ENCODE results near the gene IFI27L1.

- no peak for TF ChIP-seq CTCF (IDR thresholded peaks at IDR 0.05; ENCODE audit: low read depth, low read length)
- no peak for TF ChIP-seq EZH2phosphoT487 (IDR thresholded peaks at IDR 0.05; ENCODE audit: low read depth)
Observed at GRCh38 chr14:94101748-94102147, 20.6 kb downstream of the IFI27L1 start.
